Measurements from ENCODE around the gene VARS1.
"Not testable (repeated sequence)": the region's sequence is repeated elsewhere in the genome, so short reads cannot be mapped to it uniquely, and the experiment has no call there.

The VARS1 gene

GRCh38 chr6:31795616-31796298 lies at the start of gene VARS1:
TSS of gene VARS1 (minus strand) at chr6:31795752. CDS start at chr6:31795217, 535 bp downstream.
- DNase-seq: peak; percentile 84

DNA sequence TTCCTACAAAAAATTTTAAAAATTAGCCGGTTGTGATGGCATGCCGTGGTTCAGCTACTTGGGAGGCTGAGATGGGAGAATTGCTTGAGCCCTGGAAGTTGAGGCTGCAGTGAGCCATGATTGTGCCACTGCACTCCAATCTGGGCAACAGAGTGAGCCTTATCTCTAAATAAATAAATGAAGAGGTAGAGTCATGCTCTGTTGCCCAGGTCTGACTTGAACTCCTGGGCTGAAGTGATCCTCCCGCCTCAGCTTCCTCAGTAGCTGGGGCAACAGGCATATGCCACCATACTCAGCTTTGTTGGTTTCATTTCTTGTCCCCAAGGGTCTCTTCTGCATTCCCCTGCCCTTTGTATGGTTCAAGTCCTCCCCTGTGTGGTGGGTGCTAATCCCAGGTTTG lies 49.0 kb upstream of the VARS1 start:
- no peak for DNase-seq

DNA sequence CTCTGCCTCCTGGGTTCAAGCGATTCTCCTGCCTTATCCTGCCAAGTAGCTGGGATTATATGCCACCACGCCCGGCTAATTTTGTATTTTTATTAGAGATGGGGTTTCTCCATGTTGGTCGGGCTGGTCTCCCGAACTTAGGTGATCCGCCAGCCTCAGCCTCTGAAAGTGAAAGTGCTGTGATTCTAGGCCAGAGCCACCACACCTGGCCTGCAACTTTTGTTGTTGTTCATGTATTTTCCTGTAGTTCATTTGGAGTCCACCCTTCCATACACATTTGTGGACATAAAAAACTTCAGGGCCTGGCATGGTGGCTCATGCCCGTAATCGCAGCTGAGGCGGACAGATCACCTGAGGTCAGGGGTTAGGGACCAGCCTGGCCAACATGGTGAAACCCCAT lies 46.5 kb upstream of the VARS1 start:
- no peak for DNase-seq

GRCh38 chr6:31839779-31840126 lies 44.2 kb upstream of the VARS1 start:
- not testable (repeated sequence) for DNase-seq

DNA sequence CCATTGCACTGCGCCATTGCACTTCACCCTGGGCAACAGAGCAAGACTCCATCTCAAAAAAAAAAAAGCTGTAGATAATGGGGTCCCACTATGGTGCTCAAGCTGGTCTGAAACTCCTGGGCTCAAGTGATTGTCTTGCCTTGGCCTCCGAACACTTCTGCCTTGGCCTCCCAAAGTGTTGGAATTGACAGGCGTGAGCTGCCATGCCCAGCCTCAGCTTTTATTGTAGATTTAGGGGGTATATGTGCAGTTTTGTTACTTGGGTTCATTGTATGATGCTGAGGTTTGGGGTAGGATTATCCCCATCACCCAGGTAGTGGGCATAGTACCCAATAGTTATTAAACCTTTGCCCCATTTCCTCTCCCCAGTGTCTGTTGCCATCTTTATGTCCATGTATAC lies 43.4 kb upstream of the VARS1 start:
- DNase-seq: no peak

GRCh38 chr6:31838114-31838553 lies 42.6 kb upstream of the VARS1 start:
- not testable (repeated sequence) for DNase-seq

- DNase-seq: no peak
These were observed 42.0 kb upstream of the VARS1 start for GRCh38 chr6:31837369-31838113.

GRCh38 chr6:31836474-31837368 lies 41.2 kb upstream of the VARS1 start:
- no peak for DNase-seq

GRCh38 chr6:31836047-31836473 lies 40.5 kb upstream of the VARS1 start:
- DNase-seq: no peak

DNA sequence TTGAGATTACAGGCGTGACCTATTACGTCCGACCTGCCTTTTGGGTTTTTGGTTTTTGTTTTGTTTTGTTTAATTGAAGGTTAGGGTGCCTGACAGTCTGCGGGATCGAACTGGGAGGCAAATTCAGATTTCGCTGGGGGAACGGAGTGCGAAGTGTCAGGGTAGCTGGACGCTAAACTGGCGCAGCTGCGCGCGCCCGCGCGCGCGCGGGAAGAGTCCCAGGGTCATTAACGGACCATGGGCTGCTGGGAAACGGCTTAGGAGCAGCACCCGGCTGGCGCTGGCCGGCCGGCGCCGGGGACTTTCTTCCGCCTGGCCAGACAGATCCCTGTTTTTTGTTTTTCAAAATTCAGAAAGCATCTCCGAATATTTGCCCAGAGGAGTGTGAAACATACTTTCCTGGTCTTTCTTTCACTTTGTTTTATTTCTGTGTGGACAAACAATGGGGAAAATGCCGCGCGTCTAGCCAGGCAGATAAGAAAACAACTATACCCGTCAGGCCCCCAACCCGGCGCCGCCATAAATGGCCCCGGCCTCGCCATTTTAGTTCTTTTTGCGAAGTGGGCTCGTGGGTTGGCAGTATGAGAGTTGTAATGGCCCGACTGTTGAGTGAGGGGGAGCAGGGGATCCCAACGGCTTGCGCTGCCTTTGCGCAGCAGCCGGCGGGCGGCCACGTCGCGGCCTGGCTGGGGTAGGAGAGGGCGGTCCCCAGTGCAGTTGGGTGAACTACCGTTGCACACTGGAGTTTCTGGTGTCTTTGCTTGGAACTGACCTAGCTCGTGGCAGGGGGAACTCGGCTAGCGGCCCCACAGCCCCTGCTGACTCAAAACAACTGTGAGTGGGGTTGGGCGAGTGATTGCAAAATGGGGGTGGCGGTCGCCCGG lies 39.1 kb upstream of the VARS1 start:
- peak; percentile 80 for DNase-seq

- DNase-seq: no peak
These were observed 36.0 kb upstream of the VARS1 start for GRCh38 chr6:31831350-31832215.

- no peak for DNase-seq
These were observed 35.4 kb upstream of the VARS1 start for GRCh38 chr6:31830886-31831335.

DNA sequence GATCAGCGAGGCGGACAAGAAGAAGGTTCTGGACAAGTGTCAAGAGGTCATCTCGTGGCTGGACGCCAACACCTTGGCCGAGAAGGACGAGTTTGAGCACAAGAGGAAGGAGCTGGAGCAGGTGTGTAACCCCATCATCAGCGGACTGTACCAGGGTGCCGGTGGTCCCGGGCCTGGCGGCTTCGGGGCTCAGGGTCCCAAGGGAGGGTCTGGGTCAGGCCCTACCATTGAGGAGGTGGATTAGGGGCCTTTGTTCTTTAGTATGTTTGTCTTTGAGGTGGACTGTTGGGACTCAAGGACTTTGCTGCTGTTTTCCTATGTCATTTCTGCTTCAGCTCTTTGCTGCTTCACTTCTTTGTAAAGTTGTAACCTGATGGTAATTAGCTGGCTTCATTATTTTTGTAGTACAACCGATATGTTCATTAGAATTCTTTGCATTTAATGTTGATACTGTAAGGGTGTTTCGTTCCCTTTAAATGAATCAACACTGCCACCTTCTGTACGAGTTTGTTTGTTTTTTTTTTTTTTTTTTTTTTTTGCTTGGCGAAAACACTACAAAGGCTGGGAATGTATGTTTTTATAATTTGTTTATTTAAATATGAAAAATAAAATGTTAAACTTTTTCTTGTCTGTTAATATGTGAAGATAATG lies 34.2 kb upstream of the VARS1 start:
- DNase-seq: no peak

DNA sequence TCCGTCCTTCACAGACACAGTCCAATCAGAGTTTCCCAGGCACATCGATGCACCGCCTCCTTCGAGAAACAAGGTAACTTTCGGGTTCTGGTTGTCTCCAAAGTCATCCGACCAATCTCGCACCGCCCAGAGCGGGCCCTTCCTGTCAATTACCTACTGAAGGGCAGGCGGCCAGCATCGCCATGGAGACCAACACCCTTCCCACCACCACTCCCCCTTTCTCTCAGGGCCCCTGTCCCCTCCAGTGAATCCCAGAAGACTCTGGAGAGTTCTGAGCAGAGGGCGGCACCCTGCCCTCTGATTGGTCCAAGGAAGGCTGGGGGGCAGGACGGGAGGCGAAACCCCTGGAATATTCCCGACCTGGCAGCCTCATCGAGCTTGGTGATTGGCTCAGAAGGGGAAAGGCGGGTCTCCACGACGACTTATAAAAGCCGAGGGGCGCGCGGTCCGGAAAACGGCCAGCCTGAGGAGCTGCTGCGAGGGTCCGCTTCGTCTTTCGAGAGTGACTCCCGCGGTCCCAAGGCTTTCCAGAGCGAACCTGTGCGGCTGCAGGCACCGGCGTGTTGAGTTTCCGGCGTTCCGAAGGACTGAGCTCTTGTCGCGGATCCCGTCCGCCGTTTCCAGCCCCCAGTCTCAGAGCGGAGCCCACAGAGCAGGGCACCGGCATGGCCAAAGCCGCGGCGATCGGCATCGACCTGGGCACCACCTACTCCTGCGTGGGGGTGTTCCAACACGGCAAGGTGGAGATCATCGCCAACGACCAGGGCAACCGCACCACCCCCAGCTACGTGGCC lies 31.9 kb upstream of the VARS1 start, which contains the start of gene HSPA1B:
TSS of gene HSPA1B (plus strand) at position 453 of the 794 bp plus-strand sequence. CDS start at position 666, 213 bp downstream.
- peak; percentile 88 for DNase-seq

DNA sequence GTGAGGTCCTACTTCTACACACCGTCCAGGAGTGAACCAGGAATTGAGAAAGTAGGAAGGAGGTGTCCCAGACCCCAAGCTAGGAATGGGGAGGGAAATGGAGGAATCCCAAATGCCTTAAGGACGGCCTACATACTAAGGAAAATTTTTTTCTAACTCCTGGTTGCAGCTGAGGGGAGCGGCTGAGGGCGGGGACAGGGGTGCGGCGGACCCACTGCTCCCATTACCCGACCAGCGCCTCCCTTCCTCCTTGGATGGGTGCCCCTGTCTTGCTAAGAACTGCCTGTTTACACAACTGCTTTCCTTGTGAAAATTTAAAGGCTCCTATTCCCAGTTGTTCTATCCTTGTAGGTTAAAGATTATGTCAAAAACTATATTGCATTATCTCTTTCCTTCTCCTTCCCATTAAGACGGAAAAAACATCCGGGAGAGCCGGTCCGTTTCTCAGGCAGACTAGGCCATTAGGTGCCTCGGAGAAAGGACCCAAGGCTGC lies 31.3 kb upstream of the VARS1 start:
- no peak for DNase-seq

GRCh38 chr6:31825553-31825952 lies 30.0 kb upstream of the VARS1 start:
- DNase-seq: no peak

DNA sequence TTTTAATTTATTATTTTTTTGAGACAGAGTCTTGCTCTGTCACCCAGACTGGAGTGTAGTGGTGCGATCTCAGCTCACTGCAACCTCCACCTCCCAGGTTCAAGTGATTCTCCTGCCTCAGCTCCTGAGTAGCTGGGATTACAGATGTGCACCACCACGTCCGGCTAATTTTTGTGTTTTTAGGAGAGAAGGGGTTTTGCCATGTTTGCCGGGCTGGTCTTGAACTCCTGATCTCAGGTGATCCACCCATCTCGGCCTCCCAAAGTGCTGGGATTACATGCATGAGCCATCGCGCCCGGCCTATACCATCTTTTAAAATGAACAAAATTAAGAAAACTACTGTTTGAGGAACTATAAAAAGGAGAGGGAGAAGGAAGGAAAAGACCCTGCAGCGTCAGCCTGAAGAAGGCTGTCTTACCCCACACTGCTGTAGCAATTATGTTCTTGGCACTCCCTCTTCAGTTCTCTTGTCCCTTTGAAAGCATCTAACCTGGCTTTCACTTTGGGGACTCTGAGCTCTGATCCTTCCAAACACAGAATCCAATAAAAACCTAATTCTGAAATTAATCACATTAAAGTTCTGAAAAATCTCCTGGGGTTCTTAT lies 28.1 kb upstream of the VARS1 start:
- DNase-seq: not testable (repeated sequence)

- peak; percentile 42 for DNase-seq
These were observed 26.7 kb upstream of the VARS1 start for GRCh38 chr6:31822036-31822821.
